GM19438 (cell line): ENCODE results near the gene UXT.
"Not testable (repeated sequence)": the region's sequence is repeated elsewhere in the genome, so short reads cannot be mapped to it uniquely, and the experiment has no call there.

Source experiments
- ATAC-seq: cut with Tn5 transposase; IDR thresholded peaks from one replicate; pipeline ENCODE4 v1.9.1; 2021; ENCODE audit warnings: low read depth; ENCODE audit not compliant: unreplicated experiment

Gene UXT, protein sequence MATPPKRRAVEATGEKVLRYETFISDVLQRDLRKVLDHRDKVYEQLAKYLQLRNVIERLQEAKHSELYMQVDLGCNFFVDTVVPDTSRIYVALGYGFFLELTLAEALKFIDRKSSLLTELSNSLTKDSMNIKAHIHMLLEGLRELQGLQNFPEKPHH

DNA sequence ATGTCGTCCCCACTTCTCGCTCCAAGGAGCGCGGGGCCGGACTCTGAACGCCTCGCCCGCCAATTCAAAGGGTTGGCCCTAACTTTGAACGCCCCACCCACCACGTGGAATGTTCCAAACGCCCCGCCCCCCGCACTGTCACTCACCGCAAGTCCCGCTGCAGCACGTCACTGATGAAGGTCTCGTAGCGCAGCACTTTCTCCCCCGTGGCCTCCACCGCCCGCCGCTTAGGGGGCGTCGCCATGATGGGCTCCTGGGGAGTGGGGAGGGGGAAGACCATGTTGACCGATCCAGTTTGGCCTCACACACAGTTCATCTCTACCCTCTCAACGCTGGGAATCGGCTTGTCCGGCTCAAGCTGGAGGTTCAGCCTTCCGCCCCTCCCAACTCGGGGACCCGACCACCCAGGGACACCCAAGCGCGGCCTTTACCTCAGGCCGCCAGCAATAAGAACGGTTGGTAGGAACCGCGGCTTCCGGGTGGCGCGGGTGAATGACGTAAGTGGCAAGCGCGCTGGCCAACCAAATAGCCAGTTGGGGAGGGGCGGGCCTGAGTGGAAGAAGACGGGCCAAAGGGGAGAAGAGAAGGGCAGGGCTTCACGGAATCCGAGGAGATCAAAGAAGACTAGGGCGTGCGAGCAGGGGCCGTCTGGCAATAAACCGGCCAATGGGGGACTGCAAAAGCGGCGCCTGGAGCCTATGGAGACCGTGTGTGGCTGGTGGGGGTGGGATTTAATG, at the start of gene UXT:
TSS of gene UXT (minus strand) at position 497 of the 737 bp plus-strand sequence. CDS start at position 244, 253 bp downstream.
- peak; percentile 80 for ATAC-seq

DNA sequence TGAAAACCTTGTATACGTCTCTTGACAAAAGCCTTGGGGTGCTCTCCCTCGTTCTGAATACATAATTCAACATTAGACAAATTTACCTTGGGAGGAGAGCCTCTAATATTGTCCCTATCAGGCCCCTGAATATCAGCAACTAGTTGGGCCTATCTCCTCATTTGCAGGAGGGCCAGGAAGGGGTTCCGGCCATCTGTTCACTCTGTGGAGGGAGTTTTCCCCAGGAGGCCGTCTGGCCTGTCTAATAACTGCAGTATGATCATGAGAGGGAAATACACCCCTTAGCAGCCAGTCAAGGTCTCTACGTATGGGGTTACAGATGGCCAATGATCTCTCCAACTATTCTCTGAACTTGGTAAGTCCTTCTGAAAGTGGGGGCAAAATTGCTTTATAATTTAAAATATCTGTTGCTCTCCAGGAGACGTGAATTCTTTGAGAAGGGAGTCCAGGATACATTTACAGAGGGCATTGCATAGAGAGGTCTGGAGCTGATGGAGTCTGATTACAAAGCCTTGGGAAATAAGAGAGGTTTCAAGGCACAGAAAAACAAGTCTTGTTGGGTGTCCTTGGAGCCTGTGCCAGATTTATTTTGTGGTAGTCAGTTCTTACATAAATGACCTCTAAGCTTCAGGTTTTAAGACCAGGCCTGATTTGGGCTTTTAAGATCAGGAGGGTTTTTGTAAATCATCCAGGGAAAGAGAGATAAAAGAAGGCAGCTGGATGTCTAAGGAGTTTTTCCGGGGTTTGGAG, 48.2 kb upstream of the UXT start:
- ATAC-seq = no peak

DNA sequence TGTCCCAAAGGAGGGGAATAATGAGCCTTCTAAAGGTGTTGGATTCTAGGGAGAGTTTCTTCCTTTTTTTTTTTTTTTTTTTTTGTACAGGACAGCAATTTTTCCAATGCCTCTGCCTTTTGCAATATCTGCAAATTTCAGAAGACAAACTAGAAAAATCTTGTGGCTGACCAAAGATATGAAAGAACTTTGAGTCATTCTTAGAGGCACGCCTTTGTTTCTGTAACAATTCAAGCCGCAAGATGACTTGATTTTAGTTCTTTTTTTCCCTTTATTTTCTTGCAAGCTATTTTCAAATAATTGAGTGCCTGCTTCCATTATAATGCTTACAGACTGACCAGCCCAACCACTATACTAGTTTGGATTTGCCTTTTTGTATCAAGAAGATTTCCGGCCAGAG, 47.6 kb upstream of the UXT start:
- ATAC-seq = no peak

DNA sequence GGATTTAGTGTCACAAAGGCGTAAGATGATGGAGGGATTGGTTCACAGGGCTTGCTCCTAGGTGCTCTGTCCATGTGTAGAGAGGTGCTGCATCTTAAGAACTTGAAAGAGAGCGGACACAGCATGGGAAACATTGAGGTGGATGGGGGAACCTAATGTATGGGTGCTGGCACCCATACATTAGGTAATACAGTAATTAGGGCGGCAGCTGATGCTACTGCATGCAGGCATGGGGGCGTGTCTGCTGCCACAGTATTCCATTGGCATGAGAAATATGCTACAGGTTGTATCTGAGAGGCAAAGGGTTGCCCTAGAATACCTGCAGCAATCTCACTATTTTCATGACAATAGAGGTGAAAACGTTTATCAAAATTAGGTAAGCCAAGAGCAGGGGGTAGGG, 45.8 kb upstream of the UXT start:
- ATAC-seq = no peak

DNA sequence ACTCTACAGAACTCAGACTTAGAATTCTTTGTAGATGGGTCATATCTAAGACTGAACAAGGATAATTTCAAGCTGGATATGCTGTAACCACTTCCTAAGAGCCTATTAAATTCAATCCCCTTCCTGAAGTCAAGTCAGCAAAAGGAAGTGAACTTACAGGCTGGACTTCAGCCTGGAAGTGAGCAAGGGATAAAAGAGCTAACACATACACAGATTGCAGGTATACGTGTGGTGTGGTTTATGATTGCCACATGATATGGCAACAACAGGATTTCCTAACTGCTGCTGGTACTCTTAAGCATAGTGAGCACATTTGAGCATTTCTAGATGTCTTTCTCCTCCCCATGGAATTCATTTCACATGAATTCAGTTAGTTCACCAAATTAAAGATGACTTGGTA, 38.2 kb upstream of the UXT start:
- no peak for ATAC-seq

DNA sequence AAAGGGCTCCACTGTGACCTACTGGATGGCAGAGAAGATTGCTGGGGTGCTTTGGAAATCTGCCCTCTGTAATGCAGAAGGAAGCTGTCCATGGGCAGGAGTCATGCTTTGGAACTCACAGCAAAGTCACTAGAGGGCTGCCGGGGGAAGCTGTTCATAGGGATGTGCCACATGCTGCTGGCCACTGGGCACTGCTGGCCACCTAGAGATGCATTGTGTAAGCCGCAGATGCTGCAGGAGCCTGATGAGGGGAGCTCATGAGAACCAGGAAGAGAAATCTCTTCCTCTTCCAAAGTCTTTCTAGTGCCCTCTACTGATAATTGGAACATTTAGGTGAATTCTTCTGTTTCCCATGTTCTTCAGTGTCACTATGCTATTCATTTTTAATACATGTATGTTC, 31.2 kb upstream of the UXT start:
- ATAC-seq = no peak

DNA sequence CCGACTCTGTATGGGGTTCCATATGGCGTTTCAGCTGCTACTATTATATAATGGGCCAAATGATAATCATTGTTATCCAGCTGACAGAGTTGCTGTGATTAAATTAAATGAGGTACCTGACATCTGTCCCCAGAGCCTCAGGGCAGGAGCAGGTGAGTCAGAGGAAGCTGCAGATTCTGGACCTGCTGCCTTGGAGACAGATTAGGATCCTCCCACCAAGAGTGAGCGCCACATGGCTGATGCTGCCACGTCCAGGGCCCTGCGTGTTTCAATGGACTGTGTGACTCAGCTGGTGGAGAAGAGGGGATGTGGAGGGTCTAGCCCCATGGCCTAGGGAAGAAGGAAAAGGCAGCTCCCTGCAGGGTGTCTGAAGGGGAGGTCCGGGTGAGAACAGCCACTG, 28.3 kb upstream of the UXT start:
- ATAC-seq = no peak

DNA sequence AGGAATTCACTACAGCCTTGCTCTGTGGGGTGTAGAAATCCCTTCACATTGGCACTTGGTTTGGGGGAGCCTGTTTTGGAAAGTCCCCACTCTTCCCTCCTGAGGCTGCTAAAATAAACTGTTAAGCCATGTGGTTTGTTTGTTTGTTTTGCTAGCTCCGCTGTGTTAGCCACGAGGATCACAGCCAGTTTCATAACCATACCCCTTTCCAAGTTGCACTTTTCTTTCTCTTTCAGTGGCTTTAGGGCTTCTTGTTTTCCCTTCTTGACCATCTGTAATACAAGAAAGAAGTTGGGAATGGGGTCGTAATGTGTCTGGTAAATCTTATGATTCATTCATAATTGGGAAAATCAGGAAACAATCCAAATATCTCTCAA, 24.8 kb upstream of the UXT start:
- ATAC-seq = no peak

DNA sequence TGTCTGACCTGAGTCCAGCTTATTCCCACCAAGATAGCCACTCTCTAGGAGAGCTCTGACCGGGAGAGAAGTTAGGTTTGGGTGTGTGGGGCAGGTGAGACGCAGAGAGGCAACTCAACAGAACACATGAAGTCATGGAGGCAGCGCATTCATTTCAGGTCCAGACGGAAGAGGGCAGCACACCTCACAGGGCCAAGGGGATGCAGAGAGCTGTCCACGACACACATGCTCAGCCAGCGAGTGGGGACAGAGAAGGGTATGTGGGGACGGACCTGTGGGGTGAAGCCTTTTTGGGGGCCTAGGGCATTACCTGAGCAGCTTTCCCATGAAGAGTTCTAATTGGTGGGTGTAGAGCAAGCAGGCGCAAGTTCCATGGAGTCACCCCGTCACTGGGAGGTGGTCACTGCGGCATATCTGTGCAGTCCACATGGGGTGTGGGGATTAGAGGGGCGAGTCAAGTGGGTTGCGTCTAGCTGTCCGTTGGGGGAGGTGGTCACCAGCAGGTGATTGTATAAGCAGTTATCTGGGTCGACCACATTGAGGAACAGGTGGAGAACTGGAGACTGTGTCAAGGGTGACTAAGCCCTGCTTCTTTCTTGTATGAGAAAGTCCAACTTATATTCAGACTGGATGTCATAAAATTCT, 24.3 kb upstream of the UXT start:
- no peak for ATAC-seq

DNA sequence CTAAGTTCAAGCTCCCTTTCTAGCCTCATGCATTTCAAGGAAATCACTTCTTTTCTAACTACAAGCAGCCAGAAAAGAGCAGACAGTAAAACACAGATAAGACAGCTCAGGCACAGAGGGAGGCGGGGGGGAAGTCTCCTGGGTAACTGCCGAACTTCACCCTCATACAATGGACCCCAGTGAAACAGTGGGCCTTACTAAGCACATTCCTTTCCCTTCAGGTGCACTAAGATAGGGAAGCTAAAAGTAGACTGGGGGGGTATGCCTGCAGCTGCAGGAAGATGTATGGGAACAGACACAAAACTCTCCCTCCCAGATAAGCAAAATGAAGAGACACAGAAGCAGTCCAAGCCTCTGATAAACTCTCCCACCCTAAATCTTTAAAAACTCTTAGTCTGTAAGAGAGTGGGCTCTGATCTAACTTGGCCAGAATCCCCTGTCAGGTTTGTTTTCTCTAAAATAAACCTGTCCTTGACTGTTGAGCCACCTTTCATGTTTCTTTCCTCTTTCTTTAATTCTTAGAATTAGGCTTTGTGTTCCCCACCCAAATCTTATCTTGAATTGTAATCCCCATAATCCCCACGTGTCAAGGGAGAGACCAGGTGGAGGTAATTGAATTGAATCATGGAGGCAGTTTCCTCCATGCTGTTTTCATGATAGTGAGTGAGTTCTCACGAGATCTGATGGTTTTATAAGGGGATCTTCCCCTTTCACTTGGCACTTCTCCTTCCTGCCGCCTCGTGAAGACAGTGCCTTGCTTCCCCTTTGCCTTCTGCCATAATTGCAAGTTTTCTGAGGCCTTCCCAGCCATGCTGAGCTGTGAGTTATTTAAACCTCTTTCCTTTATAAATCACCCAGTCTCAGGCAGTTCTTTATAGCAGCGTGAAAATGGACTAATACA, 17.2 kb upstream of the UXT start:
- ATAC-seq = not testable (repeated sequence)

DNA sequence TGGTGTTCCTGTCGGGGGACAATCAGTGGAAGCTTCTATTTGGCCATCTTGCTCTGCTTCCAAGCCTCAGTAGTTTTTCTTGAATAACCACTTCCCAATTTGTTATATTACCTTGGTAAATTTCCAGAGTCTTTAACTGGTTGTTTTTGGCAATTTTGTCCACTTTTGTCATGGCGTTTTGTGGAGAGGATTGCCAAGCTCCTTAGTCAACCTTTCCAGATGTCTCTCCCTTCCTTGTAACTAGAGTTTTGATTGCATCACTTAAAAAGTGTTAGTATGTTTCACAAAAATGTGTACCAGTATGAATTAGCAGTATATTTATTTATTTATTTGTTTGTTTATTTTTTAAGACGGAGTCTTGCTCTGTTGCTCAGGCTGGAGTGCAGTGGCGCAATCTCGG, 15.8 kb upstream of the UXT start:
- ATAC-seq = no peak

DNA sequence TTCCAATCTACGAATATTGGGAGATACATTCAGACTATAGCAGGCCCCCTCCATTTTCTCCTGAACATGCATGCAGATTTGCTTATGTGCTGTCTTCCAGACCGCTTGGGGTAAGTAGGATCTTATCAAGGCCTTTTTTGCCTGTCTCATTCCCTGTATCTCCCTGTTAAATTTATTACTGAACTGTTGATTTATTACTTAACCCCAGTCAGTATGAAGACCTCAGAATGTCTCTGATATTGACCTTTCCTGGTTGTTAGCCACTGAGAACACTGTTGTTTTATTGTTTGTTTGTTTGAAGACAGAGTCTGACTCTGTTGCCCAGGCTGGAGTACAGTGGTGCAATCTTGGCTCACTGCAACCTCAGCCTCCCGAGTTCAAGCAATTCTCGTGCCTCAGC, 6.8 kb upstream of the UXT start:
- not testable (repeated sequence) for ATAC-seq

DNA sequence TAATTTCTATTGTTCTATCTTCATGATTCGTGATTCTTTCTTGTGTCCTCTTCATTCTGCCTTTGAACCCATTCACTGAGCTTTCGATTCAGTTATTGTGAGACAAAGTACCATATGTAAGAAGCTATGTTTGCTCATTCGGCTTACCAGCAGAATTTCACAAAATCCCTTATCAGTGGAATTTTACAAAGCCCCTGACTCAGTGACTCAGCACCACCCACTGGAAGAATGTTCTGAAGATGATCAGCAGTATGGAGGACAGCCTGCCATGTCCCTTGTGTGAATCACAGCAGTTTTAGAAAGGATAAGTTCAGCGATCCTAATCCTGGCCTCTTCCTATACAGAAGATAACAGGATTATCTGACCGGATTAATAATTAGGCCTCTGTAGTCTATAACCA, 5.8 kb upstream of the UXT start:
- ATAC-seq = no peak

DNA sequence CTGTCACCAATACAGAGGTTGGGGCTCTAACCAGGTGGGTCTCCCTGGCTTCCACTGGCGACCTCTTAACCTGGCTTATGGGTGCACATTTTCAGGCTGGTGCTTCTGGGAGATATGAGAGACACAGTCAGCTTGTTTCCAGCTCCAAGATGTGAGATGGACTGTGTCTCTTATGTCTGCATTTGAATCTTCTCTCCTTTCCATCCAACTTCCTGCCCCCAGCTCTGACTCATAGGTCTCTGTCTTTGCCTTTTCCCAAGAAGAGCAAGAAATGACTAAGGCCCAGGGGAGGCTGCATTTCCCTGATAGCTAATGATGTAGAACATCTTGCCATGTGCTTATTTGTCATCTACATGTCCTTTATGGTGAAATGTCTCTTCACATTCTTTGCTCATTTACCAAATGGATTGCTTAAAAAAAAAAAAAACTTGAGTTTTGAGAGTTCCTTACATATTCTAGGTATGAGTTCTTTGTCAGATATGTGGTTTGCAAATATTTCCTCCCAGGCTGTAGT, 3.2 kb upstream of the UXT start:
- no peak for ATAC-seq

DNA sequence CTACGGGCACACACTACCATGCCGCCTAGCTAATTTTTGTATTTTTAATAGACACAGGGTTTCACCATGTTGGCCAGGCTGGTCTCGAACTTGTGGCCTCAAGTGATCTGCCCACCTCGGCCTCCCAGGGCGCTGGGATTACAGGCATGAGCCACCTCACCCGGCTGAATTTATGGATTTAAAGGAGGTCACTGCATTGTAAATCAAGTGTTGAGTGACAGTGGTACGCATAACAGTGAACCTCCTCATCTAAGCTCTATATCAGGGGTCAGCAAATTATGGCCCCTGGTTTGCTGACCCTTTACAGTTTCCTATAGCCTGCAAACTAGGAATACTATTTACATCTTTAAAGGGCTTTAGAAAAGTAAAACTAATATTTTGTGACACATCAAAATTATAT, 2.6 kb upstream of the UXT start:
- ATAC-seq = no peak

DNA sequence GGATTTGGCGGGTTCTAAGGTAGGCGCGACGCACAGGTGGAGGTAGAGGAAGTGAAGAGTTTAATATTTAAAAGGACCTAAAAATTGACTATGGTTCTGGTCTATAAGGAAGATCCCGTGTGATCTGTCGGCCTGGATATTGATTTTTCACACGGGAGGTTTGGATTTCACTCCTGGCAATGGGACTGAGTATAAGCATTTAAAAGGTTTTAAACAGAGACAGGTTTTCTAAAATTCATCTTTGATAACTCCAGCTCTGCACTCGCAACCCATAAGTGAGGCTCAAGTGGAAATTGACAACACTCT, 394 bp upstream of the UXT start:
- ATAC-seq = no peak

DNA sequence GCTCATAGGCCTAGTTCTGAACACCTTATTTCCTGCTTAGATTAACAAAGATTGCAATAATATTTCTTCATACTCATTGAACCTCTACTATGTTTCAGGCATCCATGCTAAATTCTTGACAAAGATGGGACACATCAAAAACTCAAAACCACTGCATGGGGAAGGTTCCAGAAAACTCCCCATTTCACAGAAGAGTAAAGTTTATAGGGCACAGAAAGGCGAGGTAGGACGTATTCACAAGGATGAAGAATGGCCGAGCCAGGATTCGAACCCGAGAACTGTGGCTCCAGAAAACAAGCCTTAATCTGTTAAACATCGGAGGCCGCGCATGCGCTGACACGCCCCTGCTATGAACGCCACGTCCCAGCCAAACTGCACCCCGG, 688 bp downstream of the UXT start:
- ATAC-seq = no peak

DNA sequence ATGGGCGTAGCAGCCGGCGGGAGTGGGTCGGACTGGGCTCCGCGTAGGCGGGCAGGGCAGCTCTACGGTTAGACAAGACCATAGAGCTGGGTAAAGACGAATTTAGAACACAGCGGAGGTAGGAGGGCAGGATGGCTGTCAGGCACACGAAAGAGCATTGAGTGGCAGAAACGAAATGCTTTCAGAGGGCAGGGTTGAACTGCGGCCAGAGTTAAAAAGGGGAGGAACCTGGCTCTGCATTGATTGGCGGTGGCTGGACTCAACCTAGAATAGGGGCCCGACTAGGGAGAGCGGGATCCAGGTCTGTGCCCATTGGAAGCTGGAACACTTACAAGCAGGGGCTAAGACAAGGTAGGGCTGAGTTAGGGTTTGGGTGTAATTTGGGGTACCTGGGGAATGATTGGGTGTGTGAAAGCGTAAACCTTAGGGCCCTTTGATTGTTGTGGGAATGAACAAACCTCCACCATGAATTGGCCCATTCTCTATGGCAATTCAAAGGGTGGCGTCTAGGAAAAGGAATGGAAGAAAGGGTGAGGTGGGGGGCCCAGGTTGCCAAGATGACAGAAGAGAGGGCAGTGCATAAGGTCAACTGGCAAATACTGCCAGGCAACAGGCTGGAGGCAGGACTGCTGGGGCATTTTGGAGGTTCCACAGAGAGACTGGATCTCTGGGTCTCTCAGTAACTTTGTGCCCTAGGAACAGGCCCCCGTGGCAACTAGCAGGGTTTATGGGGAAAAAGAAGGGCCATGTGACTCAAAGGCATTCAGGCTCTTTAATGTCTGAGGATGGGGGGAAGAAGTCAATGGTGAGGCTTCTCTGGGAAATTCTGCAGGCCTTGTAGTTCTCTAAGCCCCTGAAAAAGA, 7.7 kb downstream of the UXT start:
- ATAC-seq = no peak
